ENCODE results near the gene RUNX2. TPM values are rescaled to one million over a fixed set of nuclear protein-coding genes. Genes with fewer than 3 reads are reported as not detected.

Gene RUNX2
- total and polyA plus RNA-seq, 2 donors (not counting 1 experiment from before 2014, with no cell fraction given), result 1.3 to 2.4 TPM

GRCh38 chr6:45436544-45437438, 108.7 kb downstream of the RUNX2 start:
- H3K9me3 Mint-ChIP-seq (ENCODE audit: insufficient read depth), result no peaks in the 10 kb centered on the region
- H3K27me3 ChIP-seq (replicated peaks in 1 of 4; ENCODE audit: control extremely low read depth in 1 of 4, control insufficient read depth in 3 of 4, insufficient read depth in 4 of 4, low read length in 3 of 4), result no peaks in the 10 kb centered on the region
- H3K36me3 ChIP-seq (replicated peaks in 1 of 2; ENCODE audit: control extremely low read depth in 1 of 2, control insufficient read depth in 1 of 2, extremely low read depth in 1 of 2, insufficient read depth in 2 of 2, low read length in 1 of 2), result no peaks in the 10 kb centered on the region
- H4K20me1 ChIP-seq (ENCODE audit: control insufficient read depth, insufficient read depth, low read length, poor library complexity, severe bottlenecking), result no peaks in the 10 kb centered on the region
- ChIA-PET CTCF (interaction anchor here (1.3 kb wide), 1 partner anchor 8 kb away, joined by 3 read pairs; no protein-coding TSS in a partner anchor), POLR2A (no interaction called here)
- H3K27me3 Mint-ChIP-seq, result peaks cover 5% of the 10 kb centered on the region
- no peak overlapping the region for H3K9ac ChIP-seq (ENCODE audit: low read length)
- no peak overlapping the region for H3K27ac Mint-ChIP-seq
- no peak overlapping the region for H3K4me2 ChIP-seq (replicated peaks; ENCODE audit: low read depth, low read length, poor library complexity, severe bottlenecking)
- H3K4me3 ChIP-seq (ENCODE audit: control extremely low read depth in 1 of 5, extremely low read depth in 1 of 5, insufficient read depth in 1 of 5, low read depth in 2 of 5, low read length in 4 of 5), result no peak overlapping the region
- TF ChIP-seq CTCF (IDR thresholded peaks at IDR 0.05), result no peak
- no peak for TF ChIP-seq EZH2 (IDR thresholded peaks at IDR 0.05; ENCODE audit: borderline replicate concordance, insufficient read depth, low read depth, low read length, poor library complexity, severe bottlenecking)
- peaks cover 0 to 13% of the 10 kb centered on the region in 2 donors for H3K4me1 ChIP-seq (ENCODE audit: control insufficient read depth in 2 of 2, insufficient read depth in 2 of 2, low read length in 2 of 2)
- intact Hi-C loops (cut with micrococcal nuclease), result no loop called here
- no peaks in the 10 kb centered on the region for H3K79me2 ChIP-seq (ENCODE audit: control insufficient read depth, insufficient read depth, low read length)
- H3K4me1 Mint-ChIP-seq, result peaks cover 12% of the 10 kb centered on the region
- no peak overlapping the region for H3K4me3 Mint-ChIP-seq
- H3K9me3 ChIP-seq (ENCODE audit: control extremely low read depth in 1 of 3, control insufficient read depth in 2 of 3, insufficient read depth in 1 of 3, low read length in 2 of 3), result no peaks in the 10 kb centered on the region
- no peak overlapping the region for H2AFZ ChIP-seq (ENCODE audit: insufficient read depth, low read depth, low read length, poor library complexity, severe bottlenecking)
- WGBS (ENCODE audit: insufficient coverage), result no CpG with 5 or more reads among the region's 7 CpGs
- DNase-seq, result no peak
- no peak overlapping the region for H3K27ac ChIP-seq (ENCODE audit: low read length in 2 of 2)
- no peak for ATAC-seq (ENCODE audit: low read depth)

GRCh38 chr6:45437439-45437815, 109.3 kb downstream of the RUNX2 start:
- Mint-ChIP-seq H3K4me3 (no peak overlapping the region), H3K4me1 (peaks cover 11% of the 10 kb centered on the region), H3K9me3 (ENCODE audit: insufficient read depth) (no peaks in the 10 kb centered on the region), H3K27ac (no peak overlapping the region), H3K27me3 (no peaks in the 10 kb centered on the region)
- TF ChIP-seq CTCF (IDR thresholded peaks at IDR 0.05) (no peak), EZH2 (IDR thresholded peaks at IDR 0.05; ENCODE audit: borderline replicate concordance, insufficient read depth, low read depth, low read length, poor library complexity, severe bottlenecking) (no peak)
- Histone ChIP-seq H2AFZ (ENCODE audit: insufficient read depth, low read depth, low read length, poor library complexity, severe bottlenecking) (no peak overlapping the region), H3K4me2 (replicated peaks; ENCODE audit: low read depth, low read length, poor library complexity, severe bottlenecking) (no peak overlapping the region), H3K27ac (ENCODE audit: low read length in 2 of 2) (no peak overlapping the region), H3K9me3 (ENCODE audit: control extremely low read depth in 1 of 3, control insufficient read depth in 2 of 3, insufficient read depth in 1 of 3, low read length in 2 of 3) (no peaks in the 10 kb centered on the region), H3K9ac (ENCODE audit: low read length) (no peak overlapping the region), H3K4me1 (ENCODE audit: control insufficient read depth in 2 of 2, insufficient read depth in 2 of 2, low read length in 2 of 2) (peaks cover 0 to 12% of the 10 kb centered on the region in 2 donors), H3K79me2 (ENCODE audit: control insufficient read depth, insufficient read depth, low read length) (no peaks in the 10 kb centered on the region), H3K27me3 (replicated peaks in 1 of 4; ENCODE audit: control extremely low read depth in 1 of 4, control insufficient read depth in 3 of 4, insufficient read depth in 4 of 4, low read length in 3 of 4) (no peaks in the 10 kb centered on the region), H3K36me3 (replicated peaks in 1 of 2; ENCODE audit: control extremely low read depth in 1 of 2, control insufficient read depth in 1 of 2, extremely low read depth in 1 of 2, insufficient read depth in 2 of 2, low read length in 1 of 2) (no peaks in the 10 kb centered on the region), H3K4me3 (ENCODE audit: control extremely low read depth in 1 of 5, extremely low read depth in 1 of 5, insufficient read depth in 1 of 5, low read depth in 2 of 5, low read length in 4 of 5) (no peak overlapping the region), H4K20me1 (ENCODE audit: control insufficient read depth, insufficient read depth, low read length, poor library complexity, severe bottlenecking) (no peaks in the 10 kb centered on the region)
- ChIA-PET CTCF (interaction anchor here (1.3 kb wide), 1 partner anchor 8 kb away, joined by 3 read pairs; no protein-coding TSS in a partner anchor), POLR2A (no interaction called here)
- no peak for ATAC-seq (ENCODE audit: low read depth)
- no peak for DNase-seq
- intact Hi-C loops (cut with micrococcal nuclease), result no loop called here
- 60% methylated on average over 1 of the region's 3 CpGs for WGBS (ENCODE audit: insufficient coverage)
